Uterus (tissue), 2 donors: ENCODE data around the gene CXCR5.

Experiments
- CTCF ChIP-seq, 4 experiments: fragments of 200-600 bp in 2 of 4; fragments of 450-650 bp in 2 of 4; sonication (generic) in 2 of 4; IDR thresholded peaks; one replicate each; pipeline ENCODE4 v1.5.1; 2016 to 2019; ENCODE audit warnings: antibody characterized with exemption in 4 of 4, mild to moderate bottlenecking in 2 of 4, moderate library complexity in 1 of 4
- POLR2A ChIP-seq, 2 donors: fragments of 450-650 bp; IDR thresholded peaks; one replicate each; pipeline ENCODE4 v1.6.1; 2016; ENCODE audit warnings: antibody characterized with exemption in 2 of 2, mild to moderate bottlenecking in 1 of 2, moderate library complexity in 1 of 2

- no peak for TF ChIP-seq CTCF (IDR thresholded peaks at IDR 0.05)
- no peak for TF ChIP-seq POLR2A (IDR thresholded peaks at IDR 0.05)
Observed at GRCh38 chr11:118881228-118881627, 2.5 kb upstream of the CXCR5 start.
